Duodenal mucosa (tissue), 2 donors: Measurements from ENCODE around the gene EP400.

ENCODE experiments used
- H3K27ac ChIP-seq: one replicate; pipeline ENCODE4 v1.7.0; 2013; ENCODE audit warnings: low read depth, low read length
- H3K27me3 ChIP-seq, 2 donors: one replicate each; pipeline ENCODE4 v1.7.0; 2013; ENCODE audit warnings: low read length in 2 of 2, control low read depth in 1 of 2; ENCODE audit not compliant: insufficient read depth in 2 of 2, control insufficient read depth in 1 of 2
- H3K36me3 ChIP-seq, 2 donors: one replicate each; pipeline ENCODE4 v1.7.0; 2013; ENCODE audit warnings: low read length in 2 of 2, control low read depth in 1 of 2; ENCODE audit not compliant: insufficient read depth in 2 of 2, control insufficient read depth in 1 of 2
- H3K4me1 ChIP-seq, 2 donors: one replicate each; pipeline ENCODE4 v1.7.0; 2013; ENCODE audit warnings: low read length in 2 of 2, control low read depth in 1 of 2; ENCODE audit not compliant: insufficient read depth in 2 of 2, control insufficient read depth in 1 of 2
- H3K4me3 ChIP-seq, 2 donors: one replicate each; pipeline ENCODE4 v1.7.0; 2013; ENCODE audit warnings: low read length in 2 of 2, low read depth in 1 of 2
- H3K9ac ChIP-seq, 2 donors: one replicate each; pipeline ENCODE4 v1.7.0; 2013; ENCODE audit warnings: low read length in 2 of 2, low read depth in 1 of 2
- H3K9me3 ChIP-seq, 2 donors: one replicate each; pipeline ENCODE4 v1.7.0; 2013; ENCODE audit warnings: low read length in 2 of 2, control low read depth in 1 of 2; ENCODE audit not compliant: control insufficient read depth in 1 of 2

The EP400 gene

GRCh38 chr12:132111654-132112304, 162.0 kb downstream of the EP400 start:
- Histone ChIP-seq H3K4me3 (no peak overlapping the region), H3K9ac (no peak overlapping the region), H3K27ac (no peak overlapping the region), H3K9me3 (no peaks in the 10 kb centered on the region), H3K27me3 (no peaks in the 10 kb centered on the region), H3K36me3 (peaks cover 18 to 64% of the 10 kb centered on the region in 2 donors), H3K4me1 (no peaks in the 10 kb centered on the region)

GRCh38 chr12:132114667-132115066, 164.9 kb downstream of the EP400 start:
- H3K4me1 ChIP-seq: no peaks in the 10 kb centered on the region

GRCh38 chr12:132115500-132115899, 165.8 kb downstream of the EP400 start:
- no peaks in the 10 kb centered on the region for H3K9me3 ChIP-seq
- no peak overlapping the region for H3K4me3 ChIP-seq
- peaks cover 14 to 59% of the 10 kb centered on the region in 2 donors for H3K36me3 ChIP-seq
- H3K9ac ChIP-seq: no peak overlapping the region
- no peaks in the 10 kb centered on the region for H3K4me1 ChIP-seq
- no peak overlapping the region for H3K27ac ChIP-seq
- no peaks in the 10 kb centered on the region for H3K27me3 ChIP-seq

More at GRCh38 chr12:132114667-132115066, 164.9 kb downstream of the EP400 start:
- Histone ChIP-seq H3K36me3 (peaks cover 14 to 58% of the 10 kb centered on the region in 2 donors), H3K9ac (no peak overlapping the region), H3K27ac (no peak overlapping the region), H3K27me3 (no peaks in the 10 kb centered on the region), H3K4me3 (no peak overlapping the region), H3K9me3 (no peaks in the 10 kb centered on the region)

DNA sequence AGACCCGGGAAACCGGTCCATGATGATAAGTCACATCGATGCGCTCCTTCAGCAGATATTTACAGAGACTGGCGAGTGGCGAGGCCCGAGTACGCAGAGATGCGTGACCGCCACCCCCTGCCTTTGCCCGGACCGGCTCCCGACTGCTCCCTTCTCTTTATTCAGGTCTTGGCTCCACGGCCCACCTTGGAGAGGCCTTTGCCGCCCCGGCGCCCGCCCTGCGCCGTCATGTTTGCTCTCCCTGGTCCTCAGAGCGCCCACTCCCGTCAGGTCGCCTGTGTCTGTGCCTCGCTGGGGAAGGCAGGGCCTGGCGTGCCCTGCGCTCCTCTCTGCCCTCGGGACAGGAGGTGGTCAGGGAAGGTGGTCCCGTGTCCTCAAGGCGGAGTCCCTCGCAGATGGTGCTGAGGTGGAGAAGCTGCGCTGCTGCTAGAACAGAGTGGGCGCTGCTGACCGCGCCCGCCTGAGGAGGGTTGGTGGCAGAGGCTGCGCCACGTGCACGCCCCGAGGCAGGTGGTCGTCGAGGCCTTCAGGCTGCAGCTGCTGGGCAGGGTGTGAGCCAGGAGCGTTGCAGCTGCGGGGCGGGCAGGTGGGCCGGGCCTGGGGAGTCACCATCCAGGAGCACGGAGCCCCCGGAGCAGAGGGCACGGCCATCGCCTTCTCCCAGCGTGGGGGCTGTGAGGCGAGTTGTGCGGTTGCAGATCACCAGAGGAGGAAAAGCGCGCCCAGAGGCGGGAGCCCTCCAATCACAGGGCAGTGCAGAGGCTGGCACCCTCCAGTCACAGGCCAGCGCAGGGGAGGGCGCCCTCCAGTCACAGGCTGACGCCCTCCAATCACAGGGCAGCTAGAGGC, 167.2 kb downstream of the EP400 start:
- Histone ChIP-seq H3K9ac (no peak overlapping the region), H3K4me1 (no peaks in the 10 kb centered on the region), H3K36me3 (peaks cover 7 to 60% of the 10 kb centered on the region in 2 donors), H3K4me3 (no peak overlapping the region), H3K27ac (no peak overlapping the region), H3K27me3 (no peaks in the 10 kb centered on the region), H3K9me3 (no peaks in the 10 kb centered on the region)

- no peaks in the 10 kb centered on the region for H3K4me1 ChIP-seq
- no peak overlapping the region for H3K9ac ChIP-seq
- peaks cover 7 to 66% of the 10 kb centered on the region in 2 donors for H3K36me3 ChIP-seq
- H3K9me3 ChIP-seq: no peaks in the 10 kb centered on the region
- H3K27me3 ChIP-seq: no peaks in the 10 kb centered on the region
- H3K4me3 ChIP-seq: no peak overlapping the region
- H3K27ac ChIP-seq: no peak overlapping the region
Measured at GRCh38 chr12:132117558-132117875, 167.8 kb downstream of the EP400 start.

- H3K9me3 ChIP-seq: no peaks in the 10 kb centered on the region
- H3K4me3 ChIP-seq: no peak overlapping the region
- H3K27me3 ChIP-seq: no peaks in the 10 kb centered on the region
- H3K36me3 ChIP-seq: peaks cover 4 to 60% of the 10 kb centered on the region in 2 donors
- no peaks in the 10 kb centered on the region for H3K4me1 ChIP-seq
- no peak overlapping the region for H3K27ac ChIP-seq
- no peak overlapping the region for H3K9ac ChIP-seq
Measured at GRCh38 chr12:132118876-132119275, 169.1 kb downstream of the EP400 start.

- no peak overlapping the region for H3K4me3 ChIP-seq
- H3K9me3 ChIP-seq: no peaks in the 10 kb centered on the region
- H3K4me1 ChIP-seq: no peaks in the 10 kb centered on the region
- peaks cover 3 to 61% of the 10 kb centered on the region in 2 donors for H3K36me3 ChIP-seq
- no peaks in the 10 kb centered on the region for H3K27me3 ChIP-seq
- H3K9ac ChIP-seq: no peak overlapping the region
- H3K27ac ChIP-seq: no peak overlapping the region
Measured at GRCh38 chr12:132121283-132121682, 171.5 kb downstream of the EP400 start.

GRCh38 chr12:132123970-132124765, 174.4 kb downstream of the EP400 start:
- no peaks in the 10 kb centered on the region for H3K27me3 ChIP-seq
- H3K9me3 ChIP-seq: no peaks in the 10 kb centered on the region
- no peak overlapping the region for H3K9ac ChIP-seq
- H3K27ac ChIP-seq: no peak overlapping the region
- peaks cover 13 to 73% of the 10 kb centered on the region in 2 donors for H3K36me3 ChIP-seq
- H3K4me1 ChIP-seq: no peaks in the 10 kb centered on the region
- no peak overlapping the region for H3K4me3 ChIP-seq

DNA sequence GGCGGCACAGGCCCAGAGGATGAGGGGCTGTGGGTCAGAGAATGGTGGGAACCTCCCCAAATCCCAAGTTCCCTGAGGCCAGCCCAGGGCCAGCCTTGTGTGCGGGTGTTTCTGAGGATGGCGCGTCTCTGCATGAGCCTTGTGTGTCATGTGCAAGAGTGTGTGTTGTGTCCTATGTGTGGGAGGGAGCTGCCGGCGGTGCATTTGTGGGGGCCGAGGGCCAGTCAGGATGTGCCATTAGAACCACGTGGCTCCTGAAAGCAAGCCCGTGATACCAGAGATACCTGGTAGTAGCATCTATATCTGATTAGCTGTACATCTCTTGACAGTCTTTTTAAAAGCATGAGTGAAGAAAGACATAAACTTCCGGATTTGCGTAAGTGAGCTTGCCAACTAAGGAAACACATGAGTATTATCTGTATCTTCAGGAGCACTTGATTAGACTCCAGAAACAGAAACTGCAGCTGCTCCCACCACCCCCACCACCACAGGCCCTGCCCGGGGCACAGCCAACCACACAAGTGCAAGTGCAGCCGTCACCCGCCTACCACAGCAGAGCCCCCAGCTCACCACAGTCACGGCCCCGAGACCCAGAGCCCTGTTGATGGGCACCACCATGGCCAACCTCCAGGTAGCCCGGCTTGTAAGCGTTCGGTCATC, 175.2 kb downstream of the EP400 start:
- Histone ChIP-seq H3K27me3 (no peaks in the 10 kb centered on the region), H3K4me1 (no peaks in the 10 kb centered on the region), H3K27ac (no peak overlapping the region), H3K9me3 (no peaks in the 10 kb centered on the region), H3K4me3 (no peak overlapping the region), H3K9ac (no peak overlapping the region), H3K36me3 (peaks cover 13 to 71% of the 10 kb centered on the region in 2 donors)
